LNCAP (cell line): ENCODE results near the gene CAMTA1.

Experiments
- TF ChIP-seq, protein P1 (sequence below): fragments of 450-650 bp; IDR thresholded peaks from 2 replicates; pipeline ENCODE4 v1.5.1; 2017; ENCODE audit warnings: mild to moderate bottlenecking

CAMTA1 gene

GRCh38 chr1:7778133-7778628 is 992.9 kb downstream of the CAMTA1 start:
- TF ChIP-seq, protein P1, sequence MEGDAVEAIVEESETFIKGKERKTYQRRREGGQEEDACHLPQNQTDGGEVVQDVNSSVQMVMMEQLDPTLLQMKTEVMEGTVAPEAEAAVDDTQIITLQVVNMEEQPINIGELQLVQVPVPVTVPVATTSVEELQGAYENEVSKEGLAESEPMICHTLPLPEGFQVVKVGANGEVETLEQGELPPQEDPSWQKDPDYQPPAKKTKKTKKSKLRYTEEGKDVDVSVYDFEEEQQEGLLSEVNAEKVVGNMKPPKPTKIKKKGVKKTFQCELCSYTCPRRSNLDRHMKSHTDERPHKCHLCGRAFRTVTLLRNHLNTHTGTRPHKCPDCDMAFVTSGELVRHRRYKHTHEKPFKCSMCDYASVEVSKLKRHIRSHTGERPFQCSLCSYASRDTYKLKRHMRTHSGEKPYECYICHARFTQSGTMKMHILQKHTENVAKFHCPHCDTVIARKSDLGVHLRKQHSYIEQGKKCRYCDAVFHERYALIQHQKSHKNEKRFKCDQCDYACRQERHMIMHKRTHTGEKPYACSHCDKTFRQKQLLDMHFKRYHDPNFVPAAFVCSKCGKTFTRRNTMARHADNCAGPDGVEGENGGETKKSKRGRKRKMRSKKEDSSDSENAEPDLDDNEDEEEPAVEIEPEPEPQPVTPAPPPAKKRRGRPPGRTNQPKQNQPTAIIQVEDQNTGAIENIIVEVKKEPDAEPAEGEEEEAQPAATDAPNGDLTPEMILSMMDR = no peak

GRCh38 chr1:7780976-7781375 is 995.7 kb downstream of the CAMTA1 start:
- TF ChIP-seq, protein P1 = no peak

- TF ChIP-seq, protein P1 = no peak
Measured at GRCh38 chr1:7781501-7781900, 996.2 kb downstream of the CAMTA1 start.

DNA sequence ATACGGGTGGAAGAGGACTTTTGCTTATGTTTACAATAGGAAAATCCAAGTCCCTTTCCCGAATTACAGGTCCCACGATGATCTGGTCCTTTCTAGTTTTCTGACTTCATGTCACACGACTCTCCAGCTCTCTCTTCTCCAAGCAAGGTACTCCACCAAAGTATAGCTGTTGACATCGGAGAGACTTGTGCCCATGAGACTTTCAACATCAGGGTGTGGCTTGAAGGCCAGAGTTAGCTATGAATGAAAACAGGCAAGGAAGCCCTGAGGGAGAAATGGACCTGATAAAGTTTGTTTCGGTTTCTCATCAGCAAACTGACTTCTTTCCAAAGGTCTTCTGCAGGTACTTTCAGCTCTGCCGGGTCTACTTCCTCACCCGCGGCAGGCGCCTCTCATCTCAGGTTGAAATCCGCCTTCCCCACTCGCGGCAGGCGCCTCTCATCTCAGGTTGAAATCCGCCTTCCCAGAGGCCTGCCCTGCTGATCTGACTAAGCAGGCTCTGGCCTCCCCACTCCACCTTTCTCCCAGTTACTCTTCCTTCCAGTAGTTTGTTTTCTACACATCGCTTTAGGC is 996.8 kb downstream of the CAMTA1 start:
- TF ChIP-seq, protein P1 = no peak

DNA sequence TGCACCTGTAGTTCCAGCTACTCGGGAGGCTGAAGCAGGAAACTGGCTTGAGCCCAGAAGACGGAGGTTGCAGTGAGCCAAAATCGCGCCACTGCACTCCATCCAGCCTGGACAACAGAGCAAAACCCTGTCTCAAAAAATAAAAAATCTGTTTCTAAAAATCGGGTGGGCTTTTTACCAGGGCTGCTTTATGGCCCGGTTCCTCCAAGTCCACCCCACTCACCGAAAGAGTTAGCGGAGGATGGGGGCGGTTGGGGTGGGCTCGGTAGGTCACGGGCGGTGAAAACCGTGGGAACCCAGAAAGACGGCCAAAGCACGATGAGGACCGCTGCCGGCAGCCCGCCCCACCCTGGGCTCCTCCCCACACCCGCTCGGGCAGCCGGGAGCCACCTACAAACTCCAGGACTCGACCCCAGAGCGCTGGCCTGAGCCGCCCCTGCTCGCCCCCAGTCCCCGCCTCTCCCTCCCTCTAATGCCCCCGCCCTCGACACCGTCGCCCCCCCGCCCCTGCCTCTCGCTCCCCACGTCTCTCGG is 998.0 kb downstream of the CAMTA1 start:
- TF ChIP-seq, protein P1 = no peak

DNA sequence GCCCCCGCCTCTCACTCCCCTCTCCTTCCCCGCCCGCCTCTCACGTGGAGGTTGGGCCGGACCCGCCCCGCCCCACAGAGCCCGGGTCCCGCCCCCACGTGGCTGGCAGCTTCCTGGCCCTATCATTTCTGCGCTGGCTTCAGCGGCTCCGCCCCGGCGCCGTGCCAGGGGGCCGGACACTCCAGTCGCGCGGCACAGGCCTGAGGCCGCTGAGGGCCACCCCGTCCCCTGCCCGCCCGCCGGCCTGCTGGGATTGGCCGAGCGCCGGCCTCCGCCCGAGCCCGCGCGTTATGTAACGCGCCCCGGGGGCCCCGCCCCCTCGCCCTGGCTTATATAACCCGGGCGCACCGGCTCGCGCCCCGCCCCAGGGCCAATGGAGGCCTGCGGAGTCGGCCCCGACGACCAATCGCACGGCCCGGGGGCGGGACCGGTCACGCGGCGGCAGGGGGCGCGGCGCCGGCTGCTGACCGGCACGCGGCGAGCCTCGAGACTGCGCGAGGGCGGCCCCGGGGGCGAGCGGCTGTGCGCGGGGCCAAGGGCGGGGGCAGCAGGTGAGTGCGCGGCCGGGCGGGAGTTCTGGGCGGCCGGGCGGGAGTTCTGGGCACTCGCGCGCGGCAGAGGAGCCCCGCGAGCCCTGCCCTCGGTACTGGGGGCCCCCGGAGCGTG is 998.7 kb downstream of the CAMTA1 start, which contains the start of gene PER3:
PER3 (plus strand) TSS at position 466 of the 666 bp plus-strand sequence. CDS start 587 bp downstream, outside the sequence.
- TF ChIP-seq, protein P1 = no peak

DNA sequence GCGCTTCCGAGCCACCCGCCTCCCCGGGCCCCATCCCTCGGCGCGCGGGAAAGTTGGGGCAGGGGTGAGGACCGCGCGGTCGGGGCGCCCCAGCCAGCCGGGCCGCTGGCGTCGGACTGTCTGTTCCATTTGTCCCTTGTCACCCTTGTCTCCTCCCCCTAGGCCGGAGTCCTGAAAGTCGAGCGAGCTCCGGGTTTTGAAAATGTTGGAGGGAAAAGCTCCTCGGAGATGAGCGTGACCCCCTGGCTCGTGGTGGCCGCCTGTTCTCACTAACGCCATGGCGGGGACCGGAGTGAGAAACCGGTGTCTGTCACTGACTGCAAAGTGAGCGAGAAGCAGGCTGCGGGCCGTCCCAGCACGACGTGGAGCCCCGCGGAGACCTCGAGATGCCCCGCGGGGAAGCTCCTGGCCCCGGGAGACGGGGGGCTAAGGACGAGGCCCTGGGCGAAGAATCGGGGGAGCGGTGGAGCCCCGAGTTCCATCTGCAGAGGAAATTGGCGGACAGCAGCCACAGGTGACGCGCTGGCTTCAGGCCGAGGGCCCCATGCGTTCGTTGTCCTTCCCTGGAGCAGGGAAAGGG is 999.3 kb downstream of the CAMTA1 start:
- TF ChIP-seq, protein P1 = no peak
